ENCODE data around the gene PLXND1.
A peak's percentile ranks its signal among the peaks of the same experiment; 100 is the strongest.

GRCh38 chr3:129606636-129607390, at the start of gene PLXND1:
- TF ChIP-seq EZH2 (IDR thresholded peaks at IDR 0.05), result no peak
- TF ChIP-seq POLR2AphosphoS5 (IDR thresholded peaks at IDR 0.05; ENCODE audit: borderline replicate concordance, low read depth, low read length), result peak; percentile 53; the same call in 1 of the 2 replicates
